Endodermal cell (in vitro differentiated cells): ENCODE results near the gene KIRREL3. TPM values are rescaled to one million over a fixed set of nuclear protein-coding genes. Genes with fewer than 3 reads are reported as not detected.

Source experiments
- DNase-seq: peaks from one replicate; pipeline ENCODE4 v3.0.0-alpha.2; 2017
- H3K27ac ChIP-seq: 2 replicates; pipeline ENCODE4 v1.5.1; 2013; ENCODE audit warnings: mild to moderate bottlenecking, low read depth, low read length, moderate library complexity
- H3K27me3 ChIP-seq: 2 replicates; pipeline ENCODE4 v1.6.1; 2013; ENCODE audit warnings: mild to moderate bottlenecking, low read length, moderate library complexity; ENCODE audit not compliant: insufficient read depth, control insufficient read depth, poor library complexity, severe bottlenecking
- H3K36me3 ChIP-seq: 2 replicates; pipeline ENCODE4 v1.7.0; 2013; ENCODE audit warnings: mild to moderate bottlenecking, low read length, moderate library complexity; ENCODE audit not compliant: control insufficient read depth, insufficient read depth
- H3K4me1 ChIP-seq: one replicate; pipeline ENCODE4 v1.7.0; 2013; ENCODE audit warnings: low read length; ENCODE audit not compliant: control insufficient read depth, insufficient read depth
- H3K4me3 ChIP-seq: 2 replicates; pipeline ENCODE4 v1.5.1; 2013; ENCODE audit warnings: mild to moderate bottlenecking, low read length, moderate library complexity
- H3K9ac ChIP-seq: 2 replicates; pipeline ENCODE4 v1.6.1; 2013; ENCODE audit warnings: mild to moderate bottlenecking, low read length, moderate library complexity; ENCODE audit not compliant: poor library complexity, severe bottlenecking; ENCODE audit errors: extremely low read depth
- H3K9me3 ChIP-seq: 2 replicates; pipeline ENCODE4 v1.6.1; 2013; ENCODE audit warnings: mild to moderate bottlenecking, low read length, moderate library complexity; ENCODE audit not compliant: control insufficient read depth
- H3K27ac Mint-ChIP-seq: 2 replicates; pipeline ENCODE4 v1.8.0; 2020; ENCODE audit warnings: mixed read lengths
- H3K27me3 Mint-ChIP-seq: 2 replicates; pipeline ENCODE4 v1.8.0; 2021; ENCODE audit warnings: mild to moderate bottlenecking, mixed read lengths; ENCODE audit not compliant: insufficient read depth
- H3K36me3 Mint-ChIP-seq: 2 replicates; pipeline ENCODE4 v1.8.0; 2020; ENCODE audit warnings: low read depth, mixed read lengths
- H3K4me1 Mint-ChIP-seq: 2 replicates; pipeline ENCODE4 v1.8.0; 2020; ENCODE audit warnings: mixed read lengths
- H3K4me3 Mint-ChIP-seq: 2 replicates; pipeline ENCODE4 v1.8.0; 2020; ENCODE audit warnings: mild to moderate bottlenecking, moderate library complexity, mixed read lengths
- H3K9me3 Mint-ChIP-seq: 2 replicates; pipeline ENCODE4 v1.8.0; 2020; ENCODE audit warnings: mild to moderate bottlenecking, mixed read lengths
- WGBS, 2 experiments: methylation state at CpG; one replicate each; pipeline versions ENCODE4 v1.1.5 to v1.1.7; 2013; ENCODE audit warnings: missing lambda C conversion rate in 2 of 2, mixed read lengths in 1 of 2; ENCODE audit not compliant: insufficient coverage in 1 of 2, insufficient read length in 1 of 2; 5-methylcytosine and 5-hydroxymethylcytosine counted together
- total RNA-seq, 2 donors: library from RNA; stranded (reverse); fragmentation: NEBNext Ultra II Directional in 1 of 2; extraction: Animal tissue kit (Norgen Biotek cat#: 25700) in 1 of 2; gene quantifications; 2 replicates in 1 of 2; 3 replicates in 1 of 2; pipeline ENCODE4 v1.2.1, GENCODE V29; 2021
- TF ChIP-seq, protein P1 (sequence below): fragments of 200-600 bp; sonication (generic); conservative IDR thresholded peaks from 2 replicates; pipeline ENCODE4 v1.5.0; 2021; ENCODE audit warnings: antibody characterized with exemption, mild to moderate bottlenecking

The KIRREL3 gene
- total RNA-seq, 2 donors from 2014 or later, result 1.1 to 1.4 TPM

DNA sequence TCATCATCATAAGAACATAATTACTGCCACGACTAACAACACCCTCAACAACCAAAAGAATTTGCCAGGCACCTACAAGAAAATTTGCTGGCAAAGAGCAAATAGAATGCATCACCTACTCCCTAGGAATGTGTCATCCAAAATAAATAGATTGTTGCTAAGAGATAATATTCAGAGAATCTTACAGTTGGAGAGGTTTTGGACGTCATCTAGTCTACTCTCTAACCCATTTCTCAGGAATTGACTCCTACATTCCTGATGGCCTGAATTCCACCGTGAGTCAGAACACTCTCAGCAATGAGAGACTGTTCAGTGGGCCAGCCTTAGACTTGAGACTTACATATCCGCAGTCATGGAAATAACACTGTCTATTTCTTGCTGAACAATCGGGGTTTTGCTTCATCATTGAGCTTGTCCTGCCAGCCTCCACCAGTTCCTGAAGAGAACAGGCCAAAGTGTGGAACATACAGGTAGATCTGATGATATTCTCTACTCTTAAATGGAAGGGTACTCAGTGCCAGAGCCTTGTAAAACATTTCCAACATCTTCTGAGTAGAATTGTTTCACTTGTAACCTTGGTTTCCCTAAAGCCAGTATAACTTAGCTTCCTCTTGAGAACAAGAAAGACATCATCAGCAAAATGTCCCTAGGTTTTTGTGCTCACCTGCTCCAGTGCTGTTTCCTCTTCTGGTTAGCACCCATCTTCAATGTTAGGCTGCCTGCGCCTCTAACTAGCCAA is 8.3 kb downstream of the KIRREL3 start:
- Mint-ChIP-seq H3K9me3 (no peaks in the 10 kb centered on the region), H3K27me3 (peaks cover 36% of the 10 kb centered on the region), H3K4me1 (no peaks in the 10 kb centered on the region), H3K4me3 (no peak overlapping the region), H3K36me3 (no peaks in the 10 kb centered on the region), H3K27ac (no peak overlapping the region)
- no peak overlapping the region for H3K4me3 ChIP-seq
- TF ChIP-seq, protein P1, sequence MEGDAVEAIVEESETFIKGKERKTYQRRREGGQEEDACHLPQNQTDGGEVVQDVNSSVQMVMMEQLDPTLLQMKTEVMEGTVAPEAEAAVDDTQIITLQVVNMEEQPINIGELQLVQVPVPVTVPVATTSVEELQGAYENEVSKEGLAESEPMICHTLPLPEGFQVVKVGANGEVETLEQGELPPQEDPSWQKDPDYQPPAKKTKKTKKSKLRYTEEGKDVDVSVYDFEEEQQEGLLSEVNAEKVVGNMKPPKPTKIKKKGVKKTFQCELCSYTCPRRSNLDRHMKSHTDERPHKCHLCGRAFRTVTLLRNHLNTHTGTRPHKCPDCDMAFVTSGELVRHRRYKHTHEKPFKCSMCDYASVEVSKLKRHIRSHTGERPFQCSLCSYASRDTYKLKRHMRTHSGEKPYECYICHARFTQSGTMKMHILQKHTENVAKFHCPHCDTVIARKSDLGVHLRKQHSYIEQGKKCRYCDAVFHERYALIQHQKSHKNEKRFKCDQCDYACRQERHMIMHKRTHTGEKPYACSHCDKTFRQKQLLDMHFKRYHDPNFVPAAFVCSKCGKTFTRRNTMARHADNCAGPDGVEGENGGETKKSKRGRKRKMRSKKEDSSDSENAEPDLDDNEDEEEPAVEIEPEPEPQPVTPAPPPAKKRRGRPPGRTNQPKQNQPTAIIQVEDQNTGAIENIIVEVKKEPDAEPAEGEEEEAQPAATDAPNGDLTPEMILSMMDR, result no peak
- no peaks in the 10 kb centered on the region for H3K4me1 ChIP-seq
- H3K9ac ChIP-seq, result no peak overlapping the region
- 80 to 84% methylated on average over 5 to 6 of the region's 6 CpGs for WGBS, 2 experiments
- H3K27ac ChIP-seq, result no peak overlapping the region
- no peak for DNase-seq
- peaks cover 57% of the 10 kb centered on the region for H3K27me3 ChIP-seq
- H3K36me3 ChIP-seq, result no peaks in the 10 kb centered on the region
- H3K9me3 ChIP-seq, result no peaks in the 10 kb centered on the region

DNA sequence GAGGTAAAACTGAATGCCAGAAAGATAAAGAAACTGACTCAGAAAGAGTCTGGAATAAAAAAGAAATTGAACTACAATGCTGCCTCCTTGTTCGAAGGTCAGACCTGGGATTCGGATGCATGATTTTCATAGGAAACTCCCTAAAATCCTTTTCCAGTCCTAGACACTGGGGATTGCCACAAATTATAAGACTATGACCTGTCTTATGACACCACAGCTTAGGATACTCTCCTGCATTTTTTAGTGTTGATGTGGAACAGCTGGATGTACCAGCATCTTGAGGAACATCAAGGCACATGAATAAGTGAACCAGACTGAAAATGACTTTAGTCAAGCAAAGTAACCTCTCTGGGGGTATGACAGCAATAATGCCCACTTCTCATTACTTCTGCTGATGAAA is 9.0 kb downstream of the KIRREL3 start:
- TF ChIP-seq, protein P1, result no peak
- H3K27me3 Mint-ChIP-seq, result peaks cover 36% of the 10 kb centered on the region
- H3K27ac Mint-ChIP-seq, result no peak overlapping the region
- no peak overlapping the region for H3K4me3 Mint-ChIP-seq
- no peaks in the 10 kb centered on the region for H3K4me1 ChIP-seq
- H3K4me1 Mint-ChIP-seq, result no peaks in the 10 kb centered on the region
- H3K27me3 ChIP-seq, result peaks cover 55% of the 10 kb centered on the region
- H3K9ac ChIP-seq, result no peak overlapping the region
- no peak for DNase-seq
- H3K4me3 ChIP-seq, result no peak overlapping the region
- no peaks in the 10 kb centered on the region for H3K36me3 Mint-ChIP-seq
- no peaks in the 10 kb centered on the region for H3K9me3 Mint-ChIP-seq
- no peaks in the 10 kb centered on the region for H3K9me3 ChIP-seq
- H3K36me3 ChIP-seq, result no peaks in the 10 kb centered on the region
- WGBS, 2 experiments, result 92 to 100% methylated on average over 2 of the region's 2 CpGs
- no peak overlapping the region for H3K27ac ChIP-seq

DNA sequence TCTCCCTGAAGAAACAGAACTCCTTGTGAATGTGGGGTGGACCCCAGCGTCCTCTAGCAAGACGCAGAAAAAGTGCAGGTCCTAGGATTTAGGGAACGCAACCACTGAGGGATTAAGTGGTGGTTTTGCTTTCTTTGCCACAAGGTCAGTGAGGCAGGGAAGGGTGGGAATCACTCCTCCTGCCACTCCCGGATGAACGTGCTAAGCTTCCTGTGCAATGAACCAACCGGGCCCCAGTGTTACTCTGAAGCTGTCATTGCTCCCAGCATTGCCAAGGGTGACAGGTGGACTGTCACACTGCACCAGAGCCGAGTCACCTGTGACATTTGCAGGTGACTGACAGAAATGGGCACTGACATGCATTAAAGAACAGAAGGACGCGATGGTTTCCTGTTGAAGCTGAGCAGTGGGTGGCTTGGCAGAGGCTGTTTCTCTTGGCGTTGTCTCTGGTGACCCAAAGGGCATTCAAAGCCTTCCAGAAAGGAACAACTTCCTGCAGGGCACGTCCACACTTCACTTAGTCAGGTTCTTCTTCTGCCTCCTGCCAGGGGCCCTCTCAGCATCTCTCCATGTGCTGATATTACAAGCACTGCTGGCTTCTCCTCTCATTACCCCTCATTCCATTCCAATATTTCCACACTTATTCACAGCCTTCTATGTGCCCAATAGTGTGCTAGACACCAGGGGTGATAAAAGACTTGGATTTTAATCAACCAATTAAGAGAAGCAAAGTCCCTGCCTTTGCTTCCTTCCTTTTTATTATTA is 9.7 kb downstream of the KIRREL3 start:
- H3K9me3 Mint-ChIP-seq, result no peaks in the 10 kb centered on the region
- no peak for DNase-seq
- H3K27me3 Mint-ChIP-seq, result peaks cover 36% of the 10 kb centered on the region
- H3K4me3 Mint-ChIP-seq, result no peak overlapping the region
- H3K9ac ChIP-seq, result no peak overlapping the region
- no peaks in the 10 kb centered on the region for H3K36me3 Mint-ChIP-seq
- H3K9me3 ChIP-seq, result no peaks in the 10 kb centered on the region
- H3K27ac ChIP-seq, result no peak overlapping the region
- no peaks in the 10 kb centered on the region for H3K36me3 ChIP-seq
- peaks cover 49% of the 10 kb centered on the region for H3K27me3 ChIP-seq
- TF ChIP-seq, protein P1, result peak; percentile 1
- WGBS, 2 experiments, result 69 to 72% methylated on average over 9 to 11 of the region's 11 CpGs
- H3K4me1 Mint-ChIP-seq, result no peaks in the 10 kb centered on the region
- no peak overlapping the region for H3K4me3 ChIP-seq
- no peak overlapping the region for H3K27ac Mint-ChIP-seq
- no peaks in the 10 kb centered on the region for H3K4me1 ChIP-seq
